Stimulated activated CD4-positive, alpha-beta T cell treated with anti-CD3 and anti-CD28 coated beads, Interleukin-4, amount 100 ng/mL, for 24 hours (primary cell): Measurements from ENCODE around the gene KANK3.
"Not testable (repeated sequence)": the region's sequence is repeated elsewhere in the genome, so short reads cannot be mapped to it uniquely, and the experiment has no call there.

Source experiments
- DNase-seq: peaks from one replicate; pipeline ENCODE4 v3.0.0-alpha.2; 2020

KANK3 gene

DNA sequence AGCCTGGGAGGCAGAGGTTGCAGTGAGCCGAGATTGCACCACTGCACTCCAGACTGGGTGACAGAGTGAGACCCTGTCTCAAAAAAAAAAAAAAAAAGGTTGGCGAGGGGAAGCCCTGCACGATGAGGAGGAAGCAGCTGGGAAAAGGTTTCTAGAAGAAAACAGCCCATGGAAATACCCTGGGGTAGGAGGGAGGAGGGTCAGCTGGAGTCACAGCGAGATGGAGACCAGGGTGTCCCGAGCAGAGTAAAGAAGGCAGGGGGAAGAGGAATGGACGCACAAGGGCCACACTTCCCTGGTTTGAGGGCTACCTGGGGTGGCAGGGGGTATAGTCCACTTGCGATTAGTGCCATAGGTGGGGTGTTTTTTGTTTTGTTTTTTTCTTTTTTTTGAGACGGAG lies 6.4 kb downstream of the KANK3 start:
- no peak for DNase-seq

GRCh38 chr19:8336072-8336569 lies 6.9 kb downstream of the KANK3 start:
- no peak for DNase-seq

GRCh38 chr19:8335343-8336071 lies 7.6 kb downstream of the KANK3 start:
- no peak for DNase-seq

GRCh38 chr19:8334458-8335342 lies 8.4 kb downstream of the KANK3 start:
- DNase-seq, result no peak

- DNase-seq, result no peak
Measured at GRCh38 chr19:8333767-8334457, 9.2 kb downstream of the KANK3 start.

GRCh38 chr19:8332976-8333766 lies 9.9 kb downstream of the KANK3 start:
- DNase-seq, result no peak

- no peak for DNase-seq
Measured at GRCh38 chr19:8331263-8331845, 11.7 kb downstream of the KANK3 start.

- DNase-seq, result no peak
Measured at GRCh38 chr19:8329996-8330395, 13.1 kb downstream of the KANK3 start.

GRCh38 chr19:8325454-8325853 lies 17.6 kb downstream of the KANK3 start:
- DNase-seq, result no peak

DNA sequence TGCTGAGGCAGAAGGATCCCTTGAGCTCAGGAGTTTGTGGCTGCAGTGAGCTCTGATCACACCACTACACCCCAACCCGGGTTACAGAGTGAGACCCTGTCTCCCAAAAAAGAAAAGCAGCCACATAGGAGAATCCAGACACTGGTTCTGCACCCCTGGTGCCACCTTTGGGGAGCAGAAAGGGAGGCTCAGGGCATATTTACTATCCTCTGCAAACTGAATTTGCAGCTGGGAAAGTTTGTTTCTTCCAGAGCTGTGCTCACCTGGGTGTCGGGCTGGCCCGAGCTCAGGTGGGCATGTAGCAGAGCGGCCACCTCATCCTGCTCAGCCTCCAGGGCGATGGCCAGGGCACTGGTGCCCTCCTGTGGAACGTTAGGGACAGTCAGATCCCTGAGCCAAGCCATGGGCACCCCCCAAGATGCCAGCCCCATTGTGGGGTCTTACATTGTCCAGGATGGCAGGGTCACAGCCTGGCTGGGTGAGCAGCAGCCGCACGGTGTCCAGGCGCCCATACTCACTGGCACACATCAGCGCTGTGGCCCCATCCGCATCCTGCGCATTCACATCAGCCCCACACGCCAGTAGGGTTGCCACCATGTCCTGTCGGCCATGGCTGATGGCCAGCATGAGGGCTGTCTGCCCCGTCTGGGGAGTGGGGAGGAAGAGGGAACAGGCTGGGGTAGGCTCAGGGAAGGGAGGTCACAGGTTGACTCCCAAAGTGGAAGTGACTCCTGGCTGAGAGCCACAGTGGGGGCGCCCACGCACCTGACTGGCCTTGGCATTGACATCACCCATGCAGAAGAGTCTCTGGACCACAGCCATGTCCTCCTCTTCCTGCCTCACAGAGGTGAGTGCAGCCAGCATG lies 18.6 kb downstream of the KANK3 start:
- no peak for DNase-seq

DNA sequence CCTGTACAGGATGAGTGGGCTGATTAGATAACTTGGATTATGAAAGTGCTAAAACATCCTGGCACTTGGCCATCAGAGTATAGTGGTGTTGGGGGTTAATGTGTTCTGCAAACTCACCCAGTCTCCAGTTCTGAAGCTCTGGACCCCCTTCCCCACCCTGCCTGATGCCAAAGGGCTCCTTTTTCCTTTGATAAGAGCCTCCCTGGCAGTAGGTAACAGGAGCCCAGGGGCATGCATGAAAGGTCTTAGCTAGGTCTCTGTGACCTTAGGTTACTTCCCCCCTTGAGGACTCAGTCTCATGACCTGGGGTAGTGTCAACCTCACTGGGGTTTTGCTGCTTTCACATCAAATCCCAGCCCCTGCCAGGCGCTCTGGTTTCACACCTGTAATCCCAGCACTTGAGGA lies 19.3 kb downstream of the KANK3 start:
- no peak for DNase-seq

GRCh38 chr19:8322638-8322997 lies 20.4 kb downstream of the KANK3 start:
- DNase-seq, result no peak

DNA sequence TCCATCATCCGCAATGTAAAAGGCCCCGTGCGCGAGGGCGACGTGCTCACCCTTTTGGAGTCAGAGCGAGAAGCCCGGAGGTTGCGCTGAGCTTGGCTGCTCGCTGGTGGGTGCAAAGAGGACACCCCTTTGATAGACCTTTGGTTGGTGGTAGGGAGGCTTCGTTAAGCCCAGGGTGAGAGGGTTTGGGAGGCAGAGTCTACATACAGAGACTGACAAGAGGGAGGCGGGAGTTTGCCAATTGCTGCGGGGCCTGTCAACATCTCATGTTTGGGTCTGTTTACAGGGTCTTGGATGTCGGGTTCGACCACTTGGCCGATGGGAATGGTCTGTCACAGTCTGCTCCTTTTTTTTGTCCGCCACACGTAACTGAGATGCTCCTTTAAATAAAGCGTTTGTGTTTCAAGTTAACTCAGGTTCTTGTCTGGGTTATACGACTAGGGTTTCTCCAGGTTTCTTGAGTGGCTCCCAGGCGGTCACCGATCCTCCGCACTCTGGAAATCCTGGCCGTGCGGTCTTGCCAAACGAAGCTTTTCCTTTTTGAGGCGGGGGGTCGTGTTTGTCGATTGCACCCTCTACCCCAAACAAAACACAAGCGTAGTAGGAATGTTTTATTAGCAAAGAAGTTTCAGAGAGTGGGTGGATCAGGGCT lies 20.9 kb downstream of the KANK3 start:
- no peak for DNase-seq

- DNase-seq, result peak; percentile 98
Measured at GRCh38 chr19:8321067-8321985, 21.7 kb downstream of the KANK3 start, which contains the start of the genes NDUFA7 and RPS28. Gene NDUFA7, minus strand, starts transcription at chr19:8321375. Its CDS starts 17 bp downstream, at chr19:8321358. Gene RPS28, plus strand, starts transcription at chr19:8321496. Its CDS starts 35 bp downstream, at chr19:8321531.

DNA sequence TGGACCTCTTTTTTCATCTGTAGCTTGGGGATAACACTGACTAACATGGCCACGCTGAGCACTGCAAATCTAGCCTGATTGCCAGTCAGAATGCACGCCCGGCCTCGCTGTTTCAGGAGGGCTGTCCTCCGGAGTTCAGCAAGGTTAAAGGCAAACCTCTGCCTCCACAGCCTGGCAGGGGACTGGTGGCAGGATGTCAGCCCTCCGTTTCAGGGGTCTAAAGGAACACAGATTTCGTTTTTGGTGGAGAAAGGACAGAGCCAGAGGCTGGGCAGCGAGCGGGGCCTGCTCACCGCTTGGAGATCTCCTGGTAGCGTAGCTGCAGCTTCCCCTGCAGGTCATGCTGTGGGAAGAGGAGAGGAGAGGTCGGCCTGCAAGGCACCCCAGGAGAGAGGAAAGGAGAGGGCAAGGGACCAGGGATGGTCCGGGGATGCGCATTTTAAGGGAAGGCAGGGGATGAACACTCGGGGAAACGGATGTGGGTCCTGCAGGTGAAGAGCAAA lies 22.4 kb downstream of the KANK3 start:
- DNase-seq, result no peak

GRCh38 chr19:8319807-8320520 lies 23.1 kb downstream of the KANK3 start:
- DNase-seq, result no peak

DNA sequence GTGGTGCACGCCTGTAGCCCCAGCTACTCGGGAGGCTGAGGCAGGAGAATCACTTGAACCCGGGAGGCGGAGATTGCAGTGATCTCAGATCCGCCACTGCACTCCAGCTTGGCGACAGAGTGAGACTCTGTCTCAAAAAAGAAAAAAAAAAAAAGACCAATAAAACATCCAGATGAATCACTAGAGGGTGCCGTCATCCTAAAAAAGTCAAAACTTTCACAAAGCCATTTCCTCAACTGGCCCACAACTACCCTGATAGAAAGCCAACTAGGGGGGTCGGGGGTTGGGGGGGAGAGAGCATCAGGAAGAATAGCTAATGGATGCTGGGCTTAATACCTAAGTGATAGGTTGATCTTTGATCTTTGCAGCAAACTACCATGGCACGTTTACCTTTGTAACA lies 24.2 kb downstream of the KANK3 start:
- not testable (repeated sequence) for DNase-seq
